CD14-positive monocyte (primary cell): ENCODE measurements around the gene CDH13. TPM values are rescaled to one million over a fixed set of nuclear protein-coding genes. Genes with fewer than 3 reads are reported as not detected.

Experiments used
- DNase-seq, 3 donors: peaks; one replicate each; pipeline ENCODE4 v3.0.0-alpha.2; 2011 to 2022
- H2AFZ ChIP-seq: 2 replicates; pipeline ENCODE4 v1.6.0; 2012; ENCODE audit warnings: mild to moderate bottlenecking, low read depth, low read length, inconsistent platforms; ENCODE audit not compliant: insufficient read depth, poor library complexity, severe bottlenecking
- H3K27ac ChIP-seq, 2 donors: 1 replicate in 1 of 2; 2 replicates in 1 of 2; pipeline ENCODE4 v1.5.1; 2012 to 2013; ENCODE audit warnings: low read length in 2 of 2, control low read depth in 1 of 2, inconsistent platforms in 1 of 2, low read depth in 1 of 2, mild to moderate bottlenecking in 1 of 2
- H3K27me3 ChIP-seq, 2 donors: one replicate each; pipeline versions ENCODE4 v1.6.0 to v1.6.1; 2011 to 2013; ENCODE audit warnings: low read length in 2 of 2; ENCODE audit not compliant: control insufficient read depth in 2 of 2, insufficient read depth in 2 of 2
- H3K36me3 ChIP-seq, 2 donors: replicated peaks in 1 of 2; 1 replicate in 1 of 2; 2 replicates in 1 of 2; pipeline versions ENCODE4 v1.5.1 to v1.6.1; 2012 to 2013; ENCODE audit warnings: low read length in 2 of 2, control low read depth in 1 of 2, inconsistent platforms in 1 of 2, mild to moderate bottlenecking in 1 of 2; ENCODE audit not compliant: insufficient read depth in 2 of 2, control insufficient read depth in 1 of 2
- H3K4me1 ChIP-seq, 2 donors: 1 replicate in 1 of 2; 2 replicates in 1 of 2; pipeline versions ENCODE4 v1.5.1 to v1.6.1; 2012 to 2013; ENCODE audit warnings: low read length in 2 of 2, control low read depth in 1 of 2, inconsistent platforms in 1 of 2, mild to moderate bottlenecking in 1 of 2, moderate library complexity in 1 of 2; ENCODE audit not compliant: insufficient read depth in 2 of 2, control insufficient read depth in 1 of 2
- H3K4me2 ChIP-seq: replicated peaks from 2 replicates; pipeline ENCODE3; 2012; ENCODE audit warnings: low read length, moderate library complexity, mild to moderate bottlenecking; ENCODE audit not compliant: poor library complexity, severe bottlenecking; ENCODE audit errors: extremely low read depth
- H3K4me3 ChIP-seq, 3 experiments: fragments of 200-600 bp in 1 of 3; sonication (generic) in 1 of 3; replicated peaks in 1 of 3; 1 replicate in 2 of 3; 2 replicates in 1 of 3; pipeline ENCODE4 v1.5.1; 2011 to 2013; ENCODE audit warnings: low read length in 3 of 3, mild to moderate bottlenecking in 3 of 3, control low read depth in 2 of 3, low read depth in 2 of 3, inconsistent platforms in 1 of 3, moderate library complexity in 1 of 3
- H3K79me2 ChIP-seq: 2 replicates; pipeline ENCODE4 v1.6.0; 2012; ENCODE audit warnings: mild to moderate bottlenecking, control low read depth, inconsistent platforms, low read length, moderate library complexity; ENCODE audit not compliant: insufficient read depth
- H3K9ac ChIP-seq: 2 replicates; pipeline ENCODE4 v1.6.0; 2017; ENCODE audit warnings: low read length, mild to moderate bottlenecking; ENCODE audit not compliant: insufficient read depth, poor library complexity, severe bottlenecking
- H3K9me3 ChIP-seq, 2 donors: replicated peaks in 1 of 2; 1 replicate in 1 of 2; 2 replicates in 1 of 2; pipeline versions ENCODE4 v1.5.1 to v1.6.1; 2012 to 2013; ENCODE audit warnings: low read length in 2 of 2, control low read depth in 1 of 2; ENCODE audit not compliant: control insufficient read depth in 1 of 2, insufficient read depth in 1 of 2
- H4K20me1 ChIP-seq: 2 replicates; pipeline ENCODE4 v1.6.0; 2012; ENCODE audit warnings: mild to moderate bottlenecking, low read length, control low read depth, moderate library complexity; ENCODE audit not compliant: insufficient read depth
- H3K27ac Mint-ChIP-seq, 7 donors: one replicate each; pipeline ENCODE4 v1.8.0; 2020; ENCODE audit warnings: mild to moderate bottlenecking in 7 of 7, mixed read lengths in 7 of 7, moderate library complexity in 6 of 7, inconsistent platforms in 2 of 7
- H3K27me3 Mint-ChIP-seq, 3 donors: one replicate each; pipeline ENCODE4 v1.8.0; 2021 to 2022; ENCODE audit warnings: low read depth in 3 of 3, mild to moderate bottlenecking in 3 of 3, mixed read lengths in 3 of 3, moderate library complexity in 3 of 3, inconsistent platforms in 1 of 3
- H3K36me3 Mint-ChIP-seq, 2 donors: one replicate each; pipeline ENCODE4 v1.8.0; 2020; ENCODE audit warnings: mixed read lengths in 2 of 2, inconsistent platforms in 1 of 2, mild to moderate bottlenecking in 1 of 2
- H3K4me1 Mint-ChIP-seq: one replicate; pipeline ENCODE4 v1.8.0; 2020; ENCODE audit warnings: mild to moderate bottlenecking, mixed read lengths
- H3K4me3 Mint-ChIP-seq, 2 donors: one replicate each; pipeline ENCODE4 v1.8.0; 2020; ENCODE audit warnings: mild to moderate bottlenecking in 2 of 2, mixed read lengths in 2 of 2, moderate library complexity in 1 of 2
- H3K9me3 Mint-ChIP-seq, 7 donors: one replicate each; pipeline ENCODE4 v1.8.0; 2020 to 2022; ENCODE audit warnings: mixed read lengths in 7 of 7, mild to moderate bottlenecking in 6 of 7, moderate library complexity in 6 of 7, inconsistent platforms in 2 of 7
- CTCF ChIP-seq: fragments of 200-600 bp; IDR thresholded peaks from one replicate; pipeline ENCODE4 v1.8.0; 2022; ENCODE audit warnings: antibody characterized with exemption, mild to moderate bottlenecking
- WGBS: methylation state at CpG from one replicate; pipeline ENCODE4 v1.1.5; 2013; ENCODE audit warnings: missing lambda C conversion rate; ENCODE audit not compliant: insufficient coverage; 5-methylcytosine and 5-hydroxymethylcytosine counted together
- intact Hi-C, 2 donors: fragments of 100-400 bp; cut with micrococcal nuclease; formaldehyde crosslinking; loops; one replicate each; pipeline versions ENCODE4 v1.15.0 to v1.15.1; 2023
- polyA plus RNA-seq, 3 donors: library from polyadenylated mRNA; depleted of rRNA in 1 of 3; unstranded in 2 of 3; stranded (reverse) in 1 of 3; fragments of 300-500 nt in 2 of 3; fragments of >200 nt in 1 of 3; fragmentation: Illumina TruSeq in 2 of 3; gene quantifications; 1 replicate in 2 of 3; 2 replicates in 1 of 3; pipeline ENCODE4 v1.2.3, GENCODE V29; 2012 to 2021

The CDH13 gene
- polyA plus RNA-seq, 3 donors: 0.13 to 0.19 TPM; not detected in 1

DNA sequence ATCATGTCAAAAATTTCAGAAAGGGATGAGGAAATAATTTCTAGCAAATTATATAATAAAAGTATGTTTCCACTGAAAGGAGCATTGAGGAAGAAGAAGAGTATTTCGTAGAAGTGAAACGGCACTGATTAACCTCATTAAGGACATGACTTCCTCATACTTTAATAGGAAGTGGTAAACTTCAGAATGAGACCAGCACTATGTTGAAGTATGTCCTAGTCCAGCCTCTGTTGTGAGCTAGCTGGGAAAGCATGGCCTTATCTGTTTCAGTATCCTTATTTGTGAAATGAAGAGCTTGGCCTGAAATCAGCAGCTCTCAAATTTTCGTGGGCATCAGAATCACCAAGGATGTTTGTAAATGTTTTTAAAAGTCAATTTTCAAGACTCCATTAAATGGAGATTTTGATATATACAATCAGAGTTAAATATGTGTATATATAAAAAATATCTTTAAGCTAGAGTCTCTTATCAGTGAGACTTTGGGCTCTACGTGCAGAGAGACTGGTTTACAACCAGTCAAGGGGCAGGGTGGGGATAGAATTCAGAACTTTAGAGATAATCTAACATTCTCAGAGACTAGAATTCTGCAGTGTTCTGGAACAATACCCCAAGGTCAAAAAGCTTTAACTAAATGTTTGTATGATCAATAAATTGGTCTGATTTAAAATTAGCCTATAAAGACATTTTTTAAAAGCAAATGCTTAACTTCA is 365.4 kb downstream of the CDH13 start:
- Histone ChIP-seq H3K4me1 (no peaks in the 10 kb centered on the region), H3K9me3 (peaks cover 0 to 5% of the 10 kb centered on the region in 2 donors), H3K4me3 (no peak overlapping the region), H3K27ac (no peak overlapping the region), H3K36me3 (no peaks in the 10 kb centered on the region), H3K4me2 (no peak overlapping the region), H3K9ac (no peak overlapping the region), H3K27me3 (peaks cover 0 to 6% of the 10 kb centered on the region in 2 donors), H4K20me1 (no peaks in the 10 kb centered on the region), H3K79me2 (no peaks in the 10 kb centered on the region), H2AFZ (no peak overlapping the region)
- intact Hi-C loops: no loop called here
- Mint-ChIP-seq H3K4me1 (no peaks in the 10 kb centered on the region), H3K36me3 (no peaks in the 10 kb centered on the region), H3K27me3 (peaks cover 1 to 12% (median 4%) of the 10 kb centered on the region in 3 donors), H3K9me3 (peaks cover 2 to 18% (median 6%) of the 10 kb centered on the region in 7 donors), H3K4me3 (no peak overlapping the region), H3K27ac (no peak overlapping the region)
- no peak for DNase-seq
- no CpG with 5 or more reads among the region's 4 CpGs for WGBS
- TF ChIP-seq CTCF: no peak

GRCh38 chr16:82992786-82993185 is 366.0 kb downstream of the CDH13 start:
- no peak overlapping the region for H3K27ac Mint-ChIP-seq
- peaks cover 0 to 6% of the 10 kb centered on the region in 2 donors for H3K27me3 ChIP-seq
- intact Hi-C loops: no loop called here
- H3K27me3 Mint-ChIP-seq: peaks cover 1 to 12% (median 4%) of the 10 kb centered on the region in 3 donors
- no peaks in the 10 kb centered on the region for H3K4me1 ChIP-seq
- H3K27ac ChIP-seq: no peak overlapping the region
- DNase-seq: no peak
- no peak for TF ChIP-seq CTCF
- no peaks in the 10 kb centered on the region for H3K36me3 Mint-ChIP-seq
- H3K4me1 Mint-ChIP-seq: no peaks in the 10 kb centered on the region
- H4K20me1 ChIP-seq: no peaks in the 10 kb centered on the region
- H2AFZ ChIP-seq: no peak overlapping the region
- H3K79me2 ChIP-seq: no peaks in the 10 kb centered on the region
- H3K4me2 ChIP-seq: no peak overlapping the region
- WGBS: 77% methylated on average over 2 of the region's 3 CpGs
- H3K9ac ChIP-seq: no peak overlapping the region
- peaks cover 0 to 5% of the 10 kb centered on the region in 2 donors for H3K9me3 ChIP-seq
- no peak overlapping the region for H3K4me3 Mint-ChIP-seq
- H3K36me3 ChIP-seq: no peaks in the 10 kb centered on the region
- H3K4me3 ChIP-seq: no peak overlapping the region
- peaks cover 2 to 17% (median 5%) of the 10 kb centered on the region in 7 donors for H3K9me3 Mint-ChIP-seq
